GM21526 (cell line): Measurements from ENCODE around the gene ABHD4.

Source experiments
- ATAC-seq: cut with Tn5 transposase; IDR thresholded peaks from one replicate; pipeline ENCODE4 v1.9.1; 2021; ENCODE audit warnings: moderate library complexity; ENCODE audit not compliant: unreplicated experiment, low FRiP score

The ABHD4 gene

GRCh38 chr14:22657861-22658260 lies 59.8 kb downstream of the ABHD4 start:
- no peak for ATAC-seq

- no peak for ATAC-seq
These were observed 60.8 kb downstream of the ABHD4 start for GRCh38 chr14:22658946-22659345.

DNA sequence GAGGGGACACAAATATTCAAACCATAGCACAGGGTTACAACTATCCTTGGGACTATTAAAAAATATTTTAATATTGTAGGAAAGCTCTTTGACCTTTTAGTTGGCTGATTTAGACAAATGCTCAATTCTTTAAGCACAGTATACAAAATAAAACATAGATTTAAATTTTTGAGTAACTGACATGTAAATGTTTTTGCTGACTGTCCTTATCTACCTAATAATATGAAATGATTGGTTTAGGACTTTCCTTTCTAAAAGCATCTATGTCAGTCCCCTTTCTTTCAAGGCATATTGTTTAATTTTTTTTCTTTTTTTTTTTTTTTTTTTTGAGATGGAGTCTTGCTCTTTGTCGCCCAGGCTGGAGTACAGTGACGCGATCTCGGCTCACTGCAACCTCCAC lies 62.6 kb downstream of the ABHD4 start:
- no peak for ATAC-seq
